ENCODE results near the gene TLCD2. TPM values are rescaled to one million over a fixed set of nuclear protein-coding genes. Genes with fewer than 3 reads are reported as not detected.
"Not testable (repeated sequence)": the region's sequence is repeated elsewhere in the genome, so short reads cannot be mapped to it uniquely, and the experiment has no call there.

Gene TLCD2
- total and polyA plus RNA-seq, 9 of the 15 experiments (the other 6 are each of a cell fraction or from before 2014, with no cell fraction given): 0.10 to 0.89 (median 0.58) TPM

GRCh38 chr17:1652794-1653193 lies 57.4 kb downstream of the TLCD2 start:
- H3K4me3 ChIP-seq; H4K20me1 ChIP-seq (replicated peaks; ENCODE audit: control insufficient read depth, insufficient read depth, low read length); BruUV-seq (replicated peaks); H3K9me3 ChIP-seq (replicated peaks; ENCODE audit: control insufficient read depth, insufficient read depth, low read depth, low read length); DNase-seq (ENCODE audit: extremely low read depth in 1 of 4, low spot score in 3 of 4); H3K79me2 ChIP-seq (ENCODE audit: control insufficient read depth, insufficient read depth, low read length); intact Hi-C loops (cut with micrococcal nuclease); H2AFZ ChIP-seq (ENCODE audit: low read depth, low read length); in situ Hi-C loops (cut with MboI); H3K9ac ChIP-seq (ENCODE audit: insufficient read depth in 1 of 2, low read depth in 2 of 2, low read length in 2 of 2); H3K27me3 ChIP-seq (ENCODE audit: control insufficient read depth in 2 of 2, insufficient read depth in 2 of 2, low read length in 2 of 2); H3K9me1 ChIP-seq (ENCODE audit: control insufficient read depth, insufficient read depth, low read length); H3K4me2 ChIP-seq (ENCODE audit: insufficient read depth, low read length); FAIRE-seq; CTCF ChIA-PET (ENCODE audit: low intra/inter-chr PET ratio); ATAC-seq; H3K27ac ChIP-seq (ENCODE audit: extremely low read depth, low read depth, low read length); TF ChIP-seq ATF3 (CRISPR knock-in tag; conservative IDR thresholded peaks at IDR 0.05): not testable (repeated sequence)
- TF ChIP-seq ATF3 (IDR thresholded peaks at IDR 0.05): 0 out of 2 replicates have a peak, but pooled peaks have one; percentile 32
- TF ChIP-seq ZNF121 (CRISPR knock-in tag; conservative IDR thresholded peaks at IDR 0.05): peak; percentile 65
- whole genome bisulfite sequencing (ENCODE audit: insufficient coverage, low coverage, missing lambda C conversion rate): 90% methylated on average over 6 of the region's 7 CpGs
- POLR2A ChIA-PET: interaction anchor here (0.5 to 3.5 kb wide), 7 partner anchors 8 to 747 kb away, joined by 3 to 20 read pairs (median 5); no protein-coding TSS in a partner anchor
- Histone ChIP-seq H3K36me3 (ENCODE audit: control insufficient read depth, insufficient read depth, low read length) (peaks cover 74% of the 10 kb centered on the region), H3K4me1 (replicated peaks in 1 of 2; ENCODE audit: control insufficient read depth in 2 of 2, insufficient read depth in 2 of 2, low read length in 2 of 2) (peaks cover 21 to 34% of the 10 kb centered on the region in 2 experiments)

MicroRNA genes within 50 kb of the gene (microRNA counts, 767-probe panel; counts per million panel counts)
- microRNA hsa-miR-22-3p: 5,041 counts per million, percentile 90 among the panel's probes with 10 or more counts

Other genes with a start within 250 kb of the TLCD2 start
Only the 7 nearest of the 12 such genes appear.
- gene SLC43A2, start 81.5 kb downstream of the TLCD2 start, total RNA-seq (2014; rRNA removed): 6.2 and 6.6 TPM in 2 replicates
- gene SLC43A2, start 81.5 kb downstream of the TLCD2 start, total RNA-seq (2014; rRNA removed; fragmentation: Illumina TruSeq; extraction: Trizol): 2.9 and 3.4 TPM in 2 replicates
- gene SLC43A2, start 81.5 kb downstream of the TLCD2 start, total RNA-seq (2015; rRNA removed; fragmentation: Illumina TruSeq; extraction: Trizol): 2.5 TPM in 2 replicates
- gene SLC43A2, start 81.5 kb downstream of the TLCD2 start, total RNA-seq (2021): 9.4 and 10.2 TPM in 2 replicates
- gene SLC43A2, start 81.5 kb downstream of the TLCD2 start, polyA plus RNA-seq (2011; rRNA removed): 4.2 and 9.0 TPM in 2 replicates
- 3.6 and 6.5 TPM in 2 replicates for gene SLC43A2, start 81.5 kb downstream of the TLCD2 start, polyA plus RNA-seq (2014; fragmentation: Illumina TruSeq; extraction: Trizol)
- gene SLC43A2, start 81.5 kb downstream of the TLCD2 start, polyA plus RNA-seq (2014; fragmentation: Nextera tagmentation; extraction: Ambion mirVana): under 1 TPM; 0.03 to 0.04 TPM
- gene SLC43A2, start 81.5 kb downstream of the TLCD2 start, polyA plus RNA-seq (2014; rRNA removed): 5.8 and 6.4 TPM in 2 replicates
- 0.57 and 0.95 TPM in 2 replicates for gene SCARF1, start 64.6 kb downstream of the TLCD2 start, total RNA-seq (2014; rRNA removed)
- 0.19 and 0.36 TPM in 2 replicates for gene SCARF1, start 64.6 kb downstream of the TLCD2 start, total RNA-seq (2014; rRNA removed; fragmentation: Illumina TruSeq; extraction: Trizol)
- gene SCARF1, start 64.6 kb downstream of the TLCD2 start, total RNA-seq (2015; rRNA removed; fragmentation: Illumina TruSeq; extraction: Trizol): 0.75 and 0.94 TPM in 2 replicates
- 1.0 and 1.5 TPM in 2 replicates for gene SCARF1, start 64.6 kb downstream of the TLCD2 start, total RNA-seq (2021)
- 0.63 and 1.0 TPM in 2 replicates for gene SCARF1, start 64.6 kb downstream of the TLCD2 start, polyA plus RNA-seq (2011; rRNA removed)
- gene SCARF1, start 64.6 kb downstream of the TLCD2 start, polyA plus RNA-seq (2014; fragmentation: Illumina TruSeq; extraction: Trizol): 0.16 and 0.44 TPM in 2 replicates
- gene SCARF1, start 64.6 kb downstream of the TLCD2 start, polyA plus RNA-seq (2014; fragmentation: Nextera tagmentation; extraction: Ambion mirVana): under 1 TPM; 0.04 to 0.08 TPM
- 0.80 and 2.1 TPM in 2 replicates for gene SCARF1, start 64.6 kb downstream of the TLCD2 start, polyA plus RNA-seq (2014; rRNA removed)
- gene RILP, start 60.5 kb downstream of the TLCD2 start, total RNA-seq (2014; rRNA removed): 54.9 and 66.3 TPM in 2 replicates
- 14.1 and 15.3 TPM in 2 replicates for gene RILP, start 60.5 kb downstream of the TLCD2 start, total RNA-seq (2014; rRNA removed; fragmentation: Illumina TruSeq; extraction: Trizol)
- 27.8 and 27.9 TPM in 2 replicates for gene RILP, start 60.5 kb downstream of the TLCD2 start, total RNA-seq (2015; rRNA removed; fragmentation: Illumina TruSeq; extraction: Trizol)
- gene RILP, start 60.5 kb downstream of the TLCD2 start, total RNA-seq (2021): 41.3 and 45.4 TPM in 2 replicates
- 22.8 and 23.0 TPM in 2 replicates for gene RILP, start 60.5 kb downstream of the TLCD2 start, polyA plus RNA-seq (2011; rRNA removed)
- 29.9 and 40.4 TPM in 2 replicates for gene RILP, start 60.5 kb downstream of the TLCD2 start, polyA plus RNA-seq (2014; fragmentation: Illumina TruSeq; extraction: Trizol)
- gene RILP, start 60.5 kb downstream of the TLCD2 start, polyA plus RNA-seq (2014; fragmentation: Nextera tagmentation; extraction: Ambion mirVana): 1 to 10 TPM in 1 of 2 experiments, under 1 TPM in 1; 0.75 to 2.2 TPM
- gene RILP, start 60.5 kb downstream of the TLCD2 start, polyA plus RNA-seq (2014; rRNA removed): 43.4 and 46.6 TPM in 2 replicates
- 85.9 and 111 TPM in 2 replicates for gene PRPF8, start 25.5 kb downstream of the TLCD2 start, total RNA-seq (2014; rRNA removed)
- gene PRPF8, start 25.5 kb downstream of the TLCD2 start, total RNA-seq (2014; rRNA removed; fragmentation: Illumina TruSeq; extraction: Trizol): 64.3 and 72.1 TPM in 2 replicates
- gene PRPF8, start 25.5 kb downstream of the TLCD2 start, total RNA-seq (2015; rRNA removed; fragmentation: Illumina TruSeq; extraction: Trizol): 64.6 and 74.2 TPM in 2 replicates
- 278 and 294 TPM in 2 replicates for gene PRPF8, start 25.5 kb downstream of the TLCD2 start, total RNA-seq (2021)
- gene PRPF8, start 25.5 kb downstream of the TLCD2 start, polyA plus RNA-seq (2011; rRNA removed): 64.3 and 160 TPM in 2 replicates
- 208 and 224 TPM in 2 replicates for gene PRPF8, start 25.5 kb downstream of the TLCD2 start, polyA plus RNA-seq (2014; fragmentation: Illumina TruSeq; extraction: Trizol)
- 100 to 1,000 TPM; 128 to 174 TPM for gene PRPF8, start 25.5 kb downstream of the TLCD2 start, polyA plus RNA-seq (2014; fragmentation: Nextera tagmentation; extraction: Ambion mirVana)
- 77.2 and 85.9 TPM in 2 replicates for gene PRPF8, start 25.5 kb downstream of the TLCD2 start, polyA plus RNA-seq (2014; rRNA removed)
- gene WDR81, start 14.3 kb upstream of the TLCD2 start, total RNA-seq (2014; rRNA removed): 11.1 and 12.5 TPM in 2 replicates
- 0.89 and 1.7 TPM in 2 replicates for gene WDR81, start 14.3 kb upstream of the TLCD2 start, total RNA-seq (2014; rRNA removed; fragmentation: Illumina TruSeq; extraction: Trizol)
- gene WDR81, start 14.3 kb upstream of the TLCD2 start, total RNA-seq (2015; rRNA removed; fragmentation: Illumina TruSeq; extraction: Trizol): 4.3 and 5.3 TPM in 2 replicates
- 13.0 and 17.1 TPM in 2 replicates for gene WDR81, start 14.3 kb upstream of the TLCD2 start, total RNA-seq (2021)
- gene WDR81, start 14.3 kb upstream of the TLCD2 start, polyA plus RNA-seq (2011; rRNA removed): 2.7 and 5.1 TPM in 2 replicates
- gene WDR81, start 14.3 kb upstream of the TLCD2 start, polyA plus RNA-seq (2014; fragmentation: Illumina TruSeq; extraction: Trizol): 3.3 and 9.0 TPM in 2 replicates
- under 1 TPM; 0.01 to 0.04 TPM for gene WDR81, start 14.3 kb upstream of the TLCD2 start, polyA plus RNA-seq (2014; fragmentation: Nextera tagmentation; extraction: Ambion mirVana)
- 12.2 and 12.9 TPM in 2 replicates for gene WDR81, start 14.3 kb upstream of the TLCD2 start, polyA plus RNA-seq (2014; rRNA removed)
- not detected in 2 replicates for gene SERPINF2, start 32.5 kb upstream of the TLCD2 start, total RNA-seq (2014; rRNA removed)
- not detected in 2 replicates for gene SERPINF2, start 32.5 kb upstream of the TLCD2 start, total RNA-seq (2014; rRNA removed; fragmentation: Illumina TruSeq; extraction: Trizol)
- not detected in 2 replicates for gene SERPINF2, start 32.5 kb upstream of the TLCD2 start, total RNA-seq (2015; rRNA removed; fragmentation: Illumina TruSeq; extraction: Trizol)
- 0.22 TPM in 2 replicates for gene SERPINF2, start 32.5 kb upstream of the TLCD2 start, total RNA-seq (2021)
- 0.04 TPM in 1 of 2 replicates, not detected in the other for gene SERPINF2, start 32.5 kb upstream of the TLCD2 start, polyA plus RNA-seq (2011; rRNA removed)
- gene SERPINF2, start 32.5 kb upstream of the TLCD2 start, polyA plus RNA-seq (2014; fragmentation: Illumina TruSeq; extraction: Trizol): not detected in 2 replicates
- not detected for gene SERPINF2, start 32.5 kb upstream of the TLCD2 start, polyA plus RNA-seq (2014; fragmentation: Nextera tagmentation; extraction: Ambion mirVana)
- gene SERPINF2, start 32.5 kb upstream of the TLCD2 start, polyA plus RNA-seq (2014; rRNA removed): not detected in 2 replicates
- 37.7 and 54.7 TPM in 2 replicates for gene SERPINF1, start 51.7 kb upstream of the TLCD2 start, total RNA-seq (2014; rRNA removed)
- 21.5 and 27.5 TPM in 2 replicates for gene SERPINF1, start 51.7 kb upstream of the TLCD2 start, total RNA-seq (2014; rRNA removed; fragmentation: Illumina TruSeq; extraction: Trizol)
- 37.0 and 40.4 TPM in 2 replicates for gene SERPINF1, start 51.7 kb upstream of the TLCD2 start, total RNA-seq (2015; rRNA removed; fragmentation: Illumina TruSeq; extraction: Trizol)
- gene SERPINF1, start 51.7 kb upstream of the TLCD2 start, total RNA-seq (2021): 34.5 and 44.2 TPM in 2 replicates
- gene SERPINF1, start 51.7 kb upstream of the TLCD2 start, polyA plus RNA-seq (2011; rRNA removed): 66.9 and 85.2 TPM in 2 replicates
- 44.8 and 53.4 TPM in 2 replicates for gene SERPINF1, start 51.7 kb upstream of the TLCD2 start, polyA plus RNA-seq (2014; fragmentation: Illumina TruSeq; extraction: Trizol)
- gene SERPINF1, start 51.7 kb upstream of the TLCD2 start, polyA plus RNA-seq (2014; fragmentation: Nextera tagmentation; extraction: Ambion mirVana): 1 to 10 TPM; 2.6 to 6.3 TPM
- 42.4 and 78.9 TPM in 2 replicates for gene SERPINF1, start 51.7 kb upstream of the TLCD2 start, polyA plus RNA-seq (2014; rRNA removed)